OCI-LY7 (cell line): Measurements from ENCODE around the gene KCNQ4. TPM values are rescaled to one million over a fixed set of nuclear protein-coding genes. Genes with fewer than 3 reads are reported as not detected.

Experiments
- BruUV-seq: library from RNA; stranded (reverse); fragments of 400-500 nt; replicated peaks from 2 replicates; lab custom pipeline; 2021; lab: Mats Ljungman, UMichigan
- CTCF ChIA-PET: fragments of 300-600 bp; sonication (Branson Sonifier 250); formaldehyde crosslinking; loops from one replicate; lab custom pipeline; 2022; ENCODE audit warnings: antibody characterized with exemption; ENCODE audit not compliant: unreplicated experiment; lab: Charles Lee
- POLR2A ChIA-PET: fragments of 300-600 bp; sonication (Branson Sonifier 250); formaldehyde crosslinking; loops from one replicate; lab custom pipeline; 2022; ENCODE audit warnings: antibody characterized with exemption; lab: Charles Lee
- DNase-seq: peaks from one replicate; pipeline ENCODE4 v3.0.0-alpha.2; 2015; ENCODE audit warnings: low spot score
- H2AFZ ChIP-seq: fragments of 200-600 bp; sonication (generic), shearing (Covaris generic); 2 replicates; pipeline ENCODE4 v1.6.1; 2014; ENCODE audit warnings: mild to moderate bottlenecking, antibody characterized with exemption, low read length, moderate library complexity
- H3K27ac ChIP-seq: fragments of 200-600 bp; sonication (generic); 2 replicates; pipeline ENCODE4 v1.5.1; 2014; ENCODE audit warnings: mixed run types, low read depth, mild to moderate bottlenecking, moderate library complexity, low read length, inconsistent platforms; ENCODE audit not compliant: poor library complexity, severe bottlenecking
- H3K36me3 ChIP-seq: fragments of 200-600 bp; sonication (generic); 2 replicates; pipeline ENCODE4 v1.6.1; 2014; ENCODE audit warnings: mild to moderate bottlenecking, antibody characterized with exemption, low read length, moderate library complexity, mixed read lengths; ENCODE audit not compliant: insufficient read depth
- H3K4me1 ChIP-seq: fragments of 200-600 bp; sonication (generic); 2 replicates; pipeline ENCODE4 v1.5.1; 2014; ENCODE audit warnings: mild to moderate bottlenecking, low read length; ENCODE audit not compliant: insufficient read depth, poor library complexity, severe bottlenecking
- H3K4me2 ChIP-seq: fragments of 200-600 bp; sonication (generic); 2 replicates; pipeline ENCODE4 v1.6.1; 2014; ENCODE audit warnings: mild to moderate bottlenecking, low read length
- H3K4me3 ChIP-seq: fragments of 200-600 bp; sonication (generic); 2 replicates; pipeline ENCODE4 v1.5.1; 2014; ENCODE audit warnings: mild to moderate bottlenecking, low read depth, low read length; ENCODE audit not compliant: poor library complexity, severe bottlenecking
- H3K79me2 ChIP-seq: fragments of 200-600 bp; sonication (generic); 2 replicates; pipeline ENCODE4 v1.6.1; 2016; ENCODE audit warnings: low read depth, mild to moderate bottlenecking, low read length, moderate library complexity, mixed read lengths; ENCODE audit not compliant: insufficient read depth
- H3K9me2 ChIP-seq: fragments of 200-600 bp; sonication (generic); 2 replicates; pipeline ENCODE4 v1.6.1; 2016; ENCODE audit warnings: mild to moderate bottlenecking, low read length, mixed read lengths; ENCODE audit not compliant: insufficient read depth
- H3K9me3 ChIP-seq: fragments of 200-600 bp; sonication (generic); 2 replicates; pipeline ENCODE4 v1.6.1; 2014; ENCODE audit warnings: mild to moderate bottlenecking, mixed run types, low read length, mixed read lengths
- H4K20me1 ChIP-seq: fragments of 200-600 bp; sonication (generic); 2 replicates; pipeline ENCODE4 v1.6.1; 2014; ENCODE audit warnings: mild to moderate bottlenecking, antibody characterized with exemption, low read length, moderate library complexity, mixed read lengths; ENCODE audit not compliant: insufficient read depth
- EZH2phosphoT487 ChIP-seq: fragments of 200-600 bp; sonication (generic); IDR thresholded peaks from 2 replicates; pipeline ENCODE4 v1.6.1; 2018; ENCODE audit warnings: low read depth, borderline replicate concordance, mild to moderate bottlenecking, mixed run types, antibody characterized with exemption, low read length, moderate library complexity, mixed read lengths
- intact Hi-C: fragments of 100-400 bp; cut with micrococcal nuclease; formaldehyde crosslinking; loops from one replicate; pipeline ENCODE4 v1.10.0; 2022; ENCODE audit not compliant: unreplicated experiment
- total RNA-seq, 2 experiments: library from RNA; depleted of rRNA in 1 of 2; stranded (reverse); fragments of >200 nt in 1 of 2; shearing (Covaris generic) in 1 of 2; gene quantifications; 2 replicates each; pipeline ENCODE4 v1.2.3, GENCODE V29; 2014 to 2022
- TF ChIP-seq, protein P1 (sequence below): fragments of 200-600 bp; sonication (generic); conservative IDR thresholded peaks from 2 replicates; pipeline ENCODE4 v1.5.1; 2014; ENCODE audit warnings: mild to moderate bottlenecking, antibody characterized with exemption, low read length, moderate library complexity, mixed read lengths

Gene KCNQ4
- total RNA-seq, 2 experiments from 2014 or later, result 0.16 to 0.49 TPM

DNA sequence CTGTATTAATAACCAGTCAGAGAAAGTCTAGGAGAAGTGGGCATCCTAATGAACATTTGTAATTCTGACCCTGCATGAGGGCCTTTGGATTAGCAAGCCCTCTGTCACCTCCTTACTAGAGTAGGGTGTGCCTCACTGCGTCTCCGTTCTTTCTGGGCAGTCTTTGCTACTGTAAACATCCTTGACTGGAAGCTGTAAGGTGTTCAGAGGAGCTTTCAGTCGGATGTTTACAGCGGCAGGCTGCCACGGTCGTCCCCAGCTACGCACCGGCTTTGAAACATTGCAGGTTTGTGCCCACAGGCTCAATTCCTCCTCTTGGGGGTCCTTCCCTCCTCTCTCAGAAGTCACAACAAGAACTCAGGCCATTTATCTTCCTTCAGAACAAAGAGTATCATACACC is 29.4 kb upstream of the KCNQ4 start:
- intact Hi-C loops, result no loop called here
- no peaks in the 10 kb centered on the region for H3K9me3 ChIP-seq
- H3K4me1 ChIP-seq, result no peaks in the 10 kb centered on the region
- BruUV-seq, result no TSS peak
- H3K36me3 ChIP-seq, result peaks cover 100% of the 10 kb centered on the region
- no peak overlapping the region for H3K4me2 ChIP-seq
- no peak overlapping the region for H3K27ac ChIP-seq
- CTCF ChIA-PET, result no interaction called here
- no peaks in the 10 kb centered on the region for H3K79me2 ChIP-seq
- H3K9me2 ChIP-seq, result no peaks in the 10 kb centered on the region
- no peak overlapping the region for H3K4me3 ChIP-seq
- TF ChIP-seq, protein P1, sequence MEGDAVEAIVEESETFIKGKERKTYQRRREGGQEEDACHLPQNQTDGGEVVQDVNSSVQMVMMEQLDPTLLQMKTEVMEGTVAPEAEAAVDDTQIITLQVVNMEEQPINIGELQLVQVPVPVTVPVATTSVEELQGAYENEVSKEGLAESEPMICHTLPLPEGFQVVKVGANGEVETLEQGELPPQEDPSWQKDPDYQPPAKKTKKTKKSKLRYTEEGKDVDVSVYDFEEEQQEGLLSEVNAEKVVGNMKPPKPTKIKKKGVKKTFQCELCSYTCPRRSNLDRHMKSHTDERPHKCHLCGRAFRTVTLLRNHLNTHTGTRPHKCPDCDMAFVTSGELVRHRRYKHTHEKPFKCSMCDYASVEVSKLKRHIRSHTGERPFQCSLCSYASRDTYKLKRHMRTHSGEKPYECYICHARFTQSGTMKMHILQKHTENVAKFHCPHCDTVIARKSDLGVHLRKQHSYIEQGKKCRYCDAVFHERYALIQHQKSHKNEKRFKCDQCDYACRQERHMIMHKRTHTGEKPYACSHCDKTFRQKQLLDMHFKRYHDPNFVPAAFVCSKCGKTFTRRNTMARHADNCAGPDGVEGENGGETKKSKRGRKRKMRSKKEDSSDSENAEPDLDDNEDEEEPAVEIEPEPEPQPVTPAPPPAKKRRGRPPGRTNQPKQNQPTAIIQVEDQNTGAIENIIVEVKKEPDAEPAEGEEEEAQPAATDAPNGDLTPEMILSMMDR, result no peak
- TF ChIP-seq EZH2phosphoT487, result no peak
- H4K20me1 ChIP-seq, result no peaks in the 10 kb centered on the region
- POLR2A ChIA-PET, result interaction anchor here (1.3 kb wide), 1 partner anchor 29 kb away, joined by 3 read pairs; no protein-coding TSS in a partner anchor
- DNase-seq, result no peak
- no peak overlapping the region for H2AFZ ChIP-seq

DNA sequence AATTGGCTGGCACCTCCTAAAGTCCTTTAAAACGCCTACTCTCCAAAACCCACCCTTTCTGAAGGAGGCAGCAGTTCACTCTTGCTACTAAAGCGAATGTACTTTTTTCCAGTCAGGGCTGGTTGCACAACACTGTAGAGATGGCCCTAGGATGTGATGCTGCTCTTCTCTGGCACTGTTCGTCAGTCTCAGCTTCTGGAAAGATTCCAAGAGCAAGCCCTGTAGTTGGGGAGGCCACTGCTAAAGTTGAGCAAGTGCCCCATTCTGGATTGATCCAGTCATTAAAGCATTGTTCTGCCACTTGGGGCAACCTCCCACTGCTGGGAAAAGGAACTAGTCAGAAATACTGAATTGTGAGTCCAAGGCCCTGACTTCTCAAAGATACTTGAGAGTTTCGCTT is 28.5 kb upstream of the KCNQ4 start:
- Histone ChIP-seq H3K79me2 (no peaks in the 10 kb centered on the region), H3K36me3 (peaks cover 100% of the 10 kb centered on the region), H2AFZ (no peak overlapping the region), H4K20me1 (no peaks in the 10 kb centered on the region), H3K27ac (no peak overlapping the region), H3K4me3 (no peak overlapping the region), H3K9me2 (no peaks in the 10 kb centered on the region), H3K9me3 (no peaks in the 10 kb centered on the region), H3K4me1 (no peaks in the 10 kb centered on the region), H3K4me2 (no peak overlapping the region)
- BruUV-seq, result no TSS peak
- ChIA-PET POLR2A (interaction anchor here (2.0 kb wide), 1 partner anchor 10 kb away, joined by 6 read pairs; no protein-coding TSS in a partner anchor), CTCF (no interaction called here)
- no peak for TF ChIP-seq EZH2phosphoT487
- TF ChIP-seq, protein P1, result 0 out of 2 replicates have a peak, but pooled peaks have one; percentile 10
- intact Hi-C loops, result no loop called here
- no peak for DNase-seq

DNA sequence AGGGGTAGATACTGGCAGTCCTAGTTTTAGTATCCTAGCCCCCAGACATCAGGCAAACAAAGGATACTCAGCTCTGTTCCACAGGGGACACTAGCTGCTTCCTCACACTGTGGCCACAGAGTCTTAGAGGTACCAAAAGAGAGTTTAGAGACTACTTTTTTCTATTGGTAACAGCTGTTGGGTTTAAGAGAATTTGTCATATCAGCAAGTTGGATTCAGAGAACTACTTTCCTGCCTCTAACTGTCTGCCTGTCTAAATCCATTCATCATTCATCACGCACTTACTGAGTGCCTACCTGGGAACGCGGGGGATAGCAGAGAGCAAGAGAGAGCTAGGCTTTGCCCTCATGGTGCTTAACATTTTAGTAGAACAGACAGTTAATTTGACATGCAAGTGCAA is 27.1 kb upstream of the KCNQ4 start:
- Histone ChIP-seq H3K4me3 (no peak overlapping the region), H3K9me2 (no peaks in the 10 kb centered on the region), H3K79me2 (no peaks in the 10 kb centered on the region), H3K4me1 (no peaks in the 10 kb centered on the region), H3K36me3 (peaks cover 99% of the 10 kb centered on the region), H3K9me3 (no peaks in the 10 kb centered on the region), H3K27ac (no peak overlapping the region), H3K4me2 (no peak overlapping the region), H2AFZ (no peak overlapping the region), H4K20me1 (no peaks in the 10 kb centered on the region)
- DNase-seq, result no peak
- intact Hi-C loops, result no loop called here
- no peak for TF ChIP-seq EZH2phosphoT487
- TF ChIP-seq, protein P1, result no peak
- POLR2A ChIA-PET, result interaction anchor here (0.8 to 2.0 kb wide), 2 partner anchors 8 to 72 kb away, joined by 3 to 6 read pairs; no protein-coding TSS in a partner anchor
- CTCF ChIA-PET, result interaction anchor here (0.6 to 1.2 kb wide), 2 partner anchors 18 to 61 kb away, joined by 3 to 4 read pairs; no protein-coding TSS in a partner anchor
- BruUV-seq, result no TSS peak
